ENCODE measurements around the gene ZNF624.
A peak's percentile ranks its signal among the peaks of the same experiment; 100 is the strongest.

The ZNF624 gene

GRCh38 chr17:16593356-16594102 lies 60.1 kb downstream of the ZNF624 start:
- no peak for DNase-seq (ENCODE audit: low read depth)

GRCh38 chr17:16589097-16589969 lies 64.3 kb downstream of the ZNF624 start:
- peak; percentile 86 for DNase-seq (ENCODE audit: low read depth)

- DNase-seq (ENCODE audit: low read depth): peak; percentile 27
These were observed 67.9 kb downstream of the ZNF624 start for GRCh38 chr17:16585796-16586195.

DNA sequence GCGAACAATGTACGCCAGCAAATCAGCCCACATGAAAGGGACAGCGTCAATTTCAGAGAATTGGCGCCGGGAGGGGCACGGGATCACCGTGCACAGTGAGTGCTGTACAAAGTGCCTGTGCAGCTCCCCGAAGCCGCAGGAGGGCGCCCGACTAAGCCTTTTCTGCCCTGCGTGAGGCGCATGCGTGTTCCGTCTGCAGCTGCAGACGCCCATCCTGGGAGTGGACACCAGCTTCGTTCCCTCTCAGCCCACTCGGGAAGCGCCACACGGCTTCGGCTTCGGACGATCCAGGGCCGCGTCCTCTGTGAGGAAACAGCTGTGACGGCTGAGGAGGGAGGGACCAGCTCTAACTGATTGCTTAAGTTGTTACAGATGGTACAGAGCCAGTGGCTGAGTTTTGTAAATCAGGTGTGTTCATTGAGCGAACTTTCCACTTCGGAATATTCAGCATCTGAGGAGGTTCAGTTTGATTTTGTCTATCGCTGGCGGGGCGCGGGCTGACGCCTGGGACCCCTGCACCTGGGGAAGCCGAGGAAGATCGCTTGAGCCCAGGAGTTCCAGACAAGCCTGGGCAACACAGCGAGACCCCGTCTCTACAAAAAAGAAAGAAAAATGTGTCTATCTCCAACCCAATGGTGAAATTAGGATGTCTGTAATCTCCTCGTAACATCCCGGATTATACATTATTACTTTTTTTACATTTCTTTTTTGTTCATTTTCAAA lies 69.2 kb downstream of the ZNF624 start:
- DNase-seq (ENCODE audit: low read depth): peak; percentile 88

- DNase-seq (ENCODE audit: low read depth): no peak
These were observed 69.9 kb downstream of the ZNF624 start for GRCh38 chr17:16583781-16584180.

GRCh38 chr17:16573466-16573865 lies 80.2 kb downstream of the ZNF624 start:
- DNase-seq (ENCODE audit: low read depth): no peak
